HEK293 (cell line): Measurements from ENCODE around the gene ZNF644.
A peak's percentile ranks its signal among the peaks of the same experiment; 100 is the strongest.

Source experiments
- FEZF1 ChIP-seq: fragments of 450-650 bp; formaldehyde crosslinking; IDR thresholded peaks from 2 replicates; pipeline ENCODE4 v1.5.1; 2016; ENCODE audit warnings: missing biosample characterization, missing genetic modification characterization
- HOXD13 ChIP-seq: sonication (generic); formaldehyde crosslinking; IDR thresholded peaks from 2 replicates; pipeline ENCODE4 v1.8.0; 2022; ENCODE audit warnings: missing genetic modification reagents, borderline replicate concordance
- KLF10 ChIP-seq: fragments of 450-650 bp; IDR thresholded peaks from 2 replicates; pipeline ENCODE4 v1.5.1; 2018; ENCODE audit warnings: missing biosample characterization, mild to moderate bottlenecking, missing genetic modification characterization
- KLF16 ChIP-seq: fragments of 450-650 bp; formaldehyde crosslinking; IDR thresholded peaks from 2 replicates; pipeline ENCODE4 v1.5.1; 2017; ENCODE audit warnings: missing biosample characterization, missing genetic modification characterization
- OSR2 ChIP-seq: fragments of 450-650 bp; formaldehyde crosslinking; IDR thresholded peaks from 2 replicates; pipeline ENCODE4 v1.5.1; 2016; ENCODE audit warnings: missing biosample characterization, missing genetic modification characterization
- RBAK ChIP-seq: fragments of 450-650 bp; formaldehyde crosslinking; IDR thresholded peaks from 2 replicates; pipeline ENCODE4 v1.5.1; 2016; ENCODE audit warnings: missing biosample characterization, missing genetic modification characterization
- SP3 ChIP-seq: fragments of 450-650 bp; formaldehyde crosslinking; IDR thresholded peaks from 2 replicates; pipeline ENCODE4 v1.5.1; 2016; ENCODE audit warnings: missing biosample characterization, missing genetic modification characterization
- ZEB2 ChIP-seq: fragments of 450-650 bp; formaldehyde crosslinking; IDR thresholded peaks from 2 replicates; pipeline ENCODE4 v1.5.1; 2016; ENCODE audit warnings: missing biosample characterization, missing genetic modification characterization
- ZFP3 ChIP-seq: fragments of 450-650 bp; formaldehyde crosslinking; IDR thresholded peaks from 2 replicates; pipeline ENCODE4 v1.5.1; 2016; ENCODE audit warnings: low read depth, missing biosample characterization, missing genetic modification characterization
- ZNF132 ChIP-seq: fragments of 450-650 bp; formaldehyde crosslinking; IDR thresholded peaks from 2 replicates; pipeline ENCODE4 v1.5.1; 2017; ENCODE audit warnings: missing biosample characterization, missing genetic modification characterization, borderline replicate concordance
- ZNF169 ChIP-seq: fragments of 450-650 bp; formaldehyde crosslinking; IDR thresholded peaks from 2 replicates; pipeline ENCODE4 v1.5.1; 2016; ENCODE audit warnings: missing biosample characterization, missing genetic modification characterization
- ZNF248 ChIP-seq: fragments of 450-650 bp; formaldehyde crosslinking; IDR thresholded peaks from 2 replicates; pipeline ENCODE4 v1.5.1; 2017; ENCODE audit warnings: missing biosample characterization, missing genetic modification characterization
- ZNF404 ChIP-seq: fragments of 450-650 bp; formaldehyde crosslinking; IDR thresholded peaks from 2 replicates; pipeline ENCODE4 v1.5.1; 2017; ENCODE audit warnings: missing biosample characterization, missing genetic modification characterization
- ZNF529 ChIP-seq: fragments of 450-650 bp; formaldehyde crosslinking; IDR thresholded peaks from 2 replicates; pipeline ENCODE4 v1.5.1; 2017; ENCODE audit warnings: missing genetic modification characterization, missing biosample characterization; ENCODE audit not compliant: insufficient replicate concordance
- ZNF561 ChIP-seq: fragments of 450-650 bp; IDR thresholded peaks from 2 replicates; pipeline ENCODE4 v1.5.1; 2018; ENCODE audit warnings: missing biosample characterization, missing genetic modification characterization, borderline replicate concordance
- ZNF621 ChIP-seq: fragments of 450-650 bp; formaldehyde crosslinking; IDR thresholded peaks from 2 replicates; pipeline ENCODE4 v1.5.1; 2017; ENCODE audit warnings: missing biosample characterization, missing genetic modification characterization
- ZNF677 ChIP-seq: fragments of 450-650 bp; IDR thresholded peaks from 2 replicates; pipeline ENCODE4 v1.5.0; 2018; ENCODE audit warnings: missing biosample characterization, mild to moderate bottlenecking, missing genetic modification characterization, moderate library complexity
- ZNF776 ChIP-seq: fragments of 450-650 bp; formaldehyde crosslinking; IDR thresholded peaks from 2 replicates; pipeline ENCODE4 v1.5.0; 2017; ENCODE audit warnings: missing biosample characterization, missing genetic modification characterization, borderline replicate concordance
- ZNF792 ChIP-seq: fragments of 450-650 bp; formaldehyde crosslinking; IDR thresholded peaks from 2 replicates; pipeline ENCODE4 v1.5.1; 2016; ENCODE audit warnings: missing biosample characterization, missing genetic modification characterization
- ZSCAN30 ChIP-seq: fragments of 450-650 bp; IDR thresholded peaks from 2 replicates; pipeline ENCODE4 v1.5.1; 2018; ENCODE audit warnings: missing biosample characterization, mild to moderate bottlenecking, missing genetic modification characterization, moderate library complexity
- TF ChIP-seq, protein P1 (sequence below): fragments of 450-650 bp; formaldehyde crosslinking; IDR thresholded peaks from 2 replicates; pipeline ENCODE4 v1.5.1; 2016; ENCODE audit warnings: missing biosample characterization, missing genetic modification characterization
- TF ChIP-seq, protein P2 (sequence below): fragments of 450-650 bp; formaldehyde crosslinking; IDR thresholded peaks from 2 replicates; pipeline ENCODE4 v1.5.1; 2016; ENCODE audit warnings: missing biosample characterization, missing genetic modification characterization
- TF ChIP-seq, protein P3 (sequence below): fragments of 450-650 bp; formaldehyde crosslinking; IDR thresholded peaks from 2 replicates; pipeline ENCODE4 v1.5.0; 2017; ENCODE audit warnings: missing biosample characterization, missing genetic modification characterization, borderline replicate concordance
- TF ChIP-seq, protein P4 (sequence below): sonication (generic); formaldehyde crosslinking; IDR thresholded peaks from 2 replicates; pipeline ENCODE4 v1.8.1; 2022; ENCODE audit warnings: mild to moderate bottlenecking, moderate library complexity, missing genetic modification reagents
- TF ChIP-seq, protein P5 (sequence below): fragments of 450-650 bp; formaldehyde crosslinking; IDR thresholded peaks from 2 replicates; pipeline ENCODE4 v1.5.1; 2017; ENCODE audit warnings: missing biosample characterization, missing genetic modification characterization
- TF ChIP-seq, protein P6 (sequence below): fragments of 450-650 bp; formaldehyde crosslinking; IDR thresholded peaks from 2 replicates; pipeline ENCODE4 v1.5.1; 2017; ENCODE audit warnings: missing biosample characterization, missing genetic modification characterization
- TF ChIP-seq, protein P7 (sequence below): fragments of 450-650 bp; formaldehyde crosslinking; IDR thresholded peaks from 2 replicates; pipeline ENCODE4 v1.5.1; 2016; ENCODE audit warnings: missing biosample characterization, missing genetic modification characterization

Gene ZNF644

DNA sequence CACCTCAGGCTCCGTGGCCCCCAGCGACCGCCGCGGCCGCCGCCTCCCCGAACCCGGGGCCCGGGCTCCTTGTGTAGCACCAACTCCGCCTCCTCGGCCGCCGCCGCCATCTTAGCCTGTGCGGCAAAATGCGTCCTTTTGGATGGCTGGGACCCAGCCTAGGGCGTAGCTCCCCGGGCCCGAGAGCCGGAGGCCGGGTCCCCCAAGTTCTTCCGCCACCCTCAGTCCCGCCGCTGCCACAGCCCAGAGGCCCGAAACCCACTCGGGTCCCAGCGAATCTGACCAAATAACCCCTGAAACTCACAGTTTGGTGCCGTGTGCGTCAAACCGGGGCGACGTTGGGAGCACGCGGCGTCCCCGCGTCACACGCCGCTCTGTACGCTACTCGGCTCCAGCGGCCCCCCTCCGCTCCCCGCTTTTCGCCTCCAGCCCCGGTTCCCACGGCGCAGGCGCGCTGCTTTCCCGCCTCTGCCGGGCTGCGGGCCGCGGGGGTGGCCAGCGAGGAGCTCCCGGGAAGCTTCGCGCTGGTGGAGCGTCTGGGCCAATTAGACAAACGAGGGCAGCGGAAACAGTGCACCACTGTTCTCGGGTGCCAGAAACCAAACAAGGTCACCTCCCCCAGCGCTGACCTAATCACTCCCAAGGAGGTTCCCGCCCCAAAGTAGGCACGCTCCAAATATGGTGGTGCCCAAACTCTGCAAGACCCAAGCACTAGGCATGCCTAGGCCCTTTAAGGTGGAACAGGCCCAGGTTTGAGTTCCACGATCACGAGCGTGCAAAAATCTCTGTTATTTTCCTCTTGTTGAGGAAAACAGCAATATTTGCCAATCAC lies at the start of gene ZNF644 (continued):
- TF ChIP-seq, protein P1, sequence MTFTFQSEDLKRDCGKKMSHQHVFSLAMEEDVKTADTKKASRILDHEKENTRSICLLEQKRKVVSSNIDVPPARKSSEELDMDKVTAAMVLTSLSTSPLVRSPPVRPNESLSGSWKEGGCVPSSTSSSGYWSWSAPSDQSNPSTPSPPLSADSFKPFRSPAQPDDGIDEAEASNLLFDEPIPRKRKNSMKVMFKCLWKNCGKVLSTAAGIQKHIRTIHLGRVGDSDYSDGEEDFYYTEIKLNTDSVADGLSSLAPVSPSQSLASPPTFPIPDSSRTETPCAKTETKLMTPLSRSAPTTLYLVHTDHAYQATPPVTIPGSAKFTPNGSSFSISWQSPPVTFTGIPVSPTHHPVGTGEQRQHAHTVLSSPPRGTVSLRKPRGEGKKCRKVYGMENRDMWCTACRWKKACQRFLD (tag by site-specific recombination): no peak
- TF ChIP-seq, protein P2, sequence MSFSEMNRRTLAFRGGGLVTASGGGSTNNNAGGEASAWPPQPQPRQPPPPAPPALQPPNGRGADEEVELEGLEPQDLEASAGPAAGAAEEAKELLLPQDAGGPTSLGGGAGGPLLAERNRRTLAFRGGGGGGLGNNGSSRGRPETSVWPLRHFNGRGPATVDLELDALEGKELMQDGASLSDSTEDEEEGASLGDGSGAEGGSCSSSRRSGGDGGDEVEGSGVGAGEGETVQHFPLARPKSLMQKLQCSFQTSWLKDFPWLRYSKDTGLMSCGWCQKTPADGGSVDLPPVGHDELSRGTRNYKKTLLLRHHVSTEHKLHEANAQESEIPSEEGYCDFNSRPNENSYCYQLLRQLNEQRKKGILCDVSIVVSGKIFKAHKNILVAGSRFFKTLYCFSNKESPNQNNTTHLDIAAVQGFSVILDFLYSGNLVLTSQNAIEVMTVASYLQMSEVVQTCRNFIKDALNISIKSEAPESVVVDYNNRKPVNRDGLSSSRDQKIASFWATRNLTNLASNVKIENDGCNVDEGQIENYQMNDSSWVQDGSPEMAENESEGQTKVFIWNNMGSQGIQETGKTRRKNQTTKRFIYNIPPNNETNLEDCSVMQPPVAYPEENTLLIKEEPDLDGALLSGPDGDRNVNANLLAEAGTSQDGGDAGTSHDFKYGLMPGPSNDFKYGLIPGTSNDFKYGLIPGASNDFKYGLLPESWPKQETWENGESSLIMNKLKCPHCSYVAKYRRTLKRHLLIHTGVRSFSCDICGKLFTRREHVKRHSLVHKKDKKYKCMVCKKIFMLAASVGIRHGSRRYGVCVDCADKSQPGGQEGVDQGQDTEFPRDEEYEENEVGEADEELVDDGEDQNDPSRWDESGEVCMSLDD (tag by site-specific recombination): peak; percentile 99
- TF ChIP-seq ZNF677 (tag by site-specific recombination) (no peak), SP3 (peak; percentile 62), ZNF561 (tag by site-specific recombination) (peak; percentile 54; the same call in 1 of the 2 replicates), RBAK (tag by site-specific recombination) (no peak), ZSCAN30 (peak; percentile 18), ZNF792 (tag by site-specific recombination) (0 out of 2 replicates have a peak, but pooled peaks have one; percentile 17), FEZF1 (0 out of 2 replicates have a peak, but pooled peaks have one; percentile 6), ZNF248 (no peak), ZEB2 (peak; percentile 95), ZNF169 (tag by site-specific recombination) (no peak), ZNF404 (tag by site-specific recombination) (no peak; the same call in 1 of the 2 replicates), HOXD13 (CRISPR knock-in tag) (no peak), ZNF621 (no peak), KLF16 (tag by site-specific recombination) (peak; percentile 17), KLF10 (tag by site-specific recombination) (no peak), ZNF529 (no peak), OSR2 (tag by site-specific recombination) (peak; percentile 51), ZNF132 (no peak), ZFP3 (tag by site-specific recombination) (no peak), ZNF776 (tag by site-specific recombination) (no peak)
- TF ChIP-seq, protein P3, sequence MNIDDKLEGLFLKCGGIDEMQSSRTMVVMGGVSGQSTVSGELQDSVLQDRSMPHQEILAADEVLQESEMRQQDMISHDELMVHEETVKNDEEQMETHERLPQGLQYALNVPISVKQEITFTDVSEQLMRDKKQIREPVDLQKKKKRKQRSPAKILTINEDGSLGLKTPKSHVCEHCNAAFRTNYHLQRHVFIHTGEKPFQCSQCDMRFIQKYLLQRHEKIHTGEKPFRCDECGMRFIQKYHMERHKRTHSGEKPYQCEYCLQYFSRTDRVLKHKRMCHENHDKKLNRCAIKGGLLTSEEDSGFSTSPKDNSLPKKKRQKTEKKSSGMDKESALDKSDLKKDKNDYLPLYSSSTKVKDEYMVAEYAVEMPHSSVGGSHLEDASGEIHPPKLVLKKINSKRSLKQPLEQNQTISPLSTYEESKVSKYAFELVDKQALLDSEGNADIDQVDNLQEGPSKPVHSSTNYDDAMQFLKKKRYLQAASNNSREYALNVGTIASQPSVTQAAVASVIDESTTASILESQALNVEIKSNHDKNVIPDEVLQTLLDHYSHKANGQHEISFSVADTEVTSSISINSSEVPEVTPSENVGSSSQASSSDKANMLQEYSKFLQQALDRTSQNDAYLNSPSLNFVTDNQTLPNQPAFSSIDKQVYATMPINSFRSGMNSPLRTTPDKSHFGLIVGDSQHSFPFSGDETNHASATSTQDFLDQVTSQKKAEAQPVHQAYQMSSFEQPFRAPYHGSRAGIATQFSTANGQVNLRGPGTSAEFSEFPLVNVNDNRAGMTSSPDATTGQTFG (tag by site-specific recombination): no peak
- TF ChIP-seq, protein P4, sequence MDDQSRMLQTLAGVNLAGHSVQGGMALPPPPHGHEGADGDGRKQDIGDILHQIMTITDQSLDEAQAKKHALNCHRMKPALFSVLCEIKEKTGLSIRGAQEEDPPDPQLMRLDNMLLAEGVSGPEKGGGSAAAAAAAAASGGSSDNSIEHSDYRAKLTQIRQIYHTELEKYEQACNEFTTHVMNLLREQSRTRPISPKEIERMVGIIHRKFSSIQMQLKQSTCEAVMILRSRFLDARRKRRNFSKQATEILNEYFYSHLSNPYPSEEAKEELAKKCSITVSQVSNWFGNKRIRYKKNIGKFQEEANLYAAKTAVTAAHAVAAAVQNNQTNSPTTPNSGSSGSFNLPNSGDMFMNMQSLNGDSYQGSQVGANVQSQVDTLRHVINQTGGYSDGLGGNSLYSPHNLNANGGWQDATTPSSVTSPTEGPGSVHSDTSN (CRISPR knock-in tag): no peak; the same call in 1 of the 2 replicates
- TF ChIP-seq, protein P5, sequence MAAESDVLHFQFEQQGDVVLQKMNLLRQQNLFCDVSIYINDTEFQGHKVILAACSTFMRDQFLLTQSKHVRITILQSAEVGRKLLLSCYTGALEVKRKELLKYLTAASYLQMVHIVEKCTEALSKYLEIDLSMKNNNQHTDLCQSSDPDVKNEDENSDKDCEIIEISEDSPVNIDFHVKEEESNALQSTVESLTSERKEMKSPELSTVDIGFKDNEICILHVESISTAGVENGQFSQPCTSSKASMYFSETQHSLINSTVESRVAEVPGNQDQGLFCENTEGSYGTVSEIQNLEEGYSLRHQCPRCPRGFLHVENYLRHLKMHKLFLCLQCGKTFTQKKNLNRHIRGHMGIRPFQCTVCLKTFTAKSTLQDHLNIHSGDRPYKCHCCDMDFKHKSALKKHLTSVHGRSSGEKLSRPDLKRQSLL (tag by site-specific recombination): no peak
- TF ChIP-seq, protein P6, sequence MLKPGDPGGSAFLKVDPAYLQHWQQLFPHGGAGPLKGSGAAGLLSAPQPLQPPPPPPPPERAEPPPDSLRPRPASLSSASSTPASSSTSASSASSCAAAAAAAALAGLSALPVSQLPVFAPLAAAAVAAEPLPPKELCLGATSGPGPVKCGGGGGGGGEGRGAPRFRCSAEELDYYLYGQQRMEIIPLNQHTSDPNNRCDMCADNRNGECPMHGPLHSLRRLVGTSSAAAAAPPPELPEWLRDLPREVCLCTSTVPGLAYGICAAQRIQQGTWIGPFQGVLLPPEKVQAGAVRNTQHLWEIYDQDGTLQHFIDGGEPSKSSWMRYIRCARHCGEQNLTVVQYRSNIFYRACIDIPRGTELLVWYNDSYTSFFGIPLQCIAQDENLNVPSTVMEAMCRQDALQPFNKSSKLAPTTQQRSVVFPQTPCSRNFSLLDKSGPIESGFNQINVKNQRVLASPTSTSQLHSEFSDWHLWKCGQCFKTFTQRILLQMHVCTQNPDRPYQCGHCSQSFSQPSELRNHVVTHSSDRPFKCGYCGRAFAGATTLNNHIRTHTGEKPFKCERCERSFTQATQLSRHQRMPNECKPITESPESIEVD (tag by site-specific recombination): no peak
- TF ChIP-seq, protein P7, sequence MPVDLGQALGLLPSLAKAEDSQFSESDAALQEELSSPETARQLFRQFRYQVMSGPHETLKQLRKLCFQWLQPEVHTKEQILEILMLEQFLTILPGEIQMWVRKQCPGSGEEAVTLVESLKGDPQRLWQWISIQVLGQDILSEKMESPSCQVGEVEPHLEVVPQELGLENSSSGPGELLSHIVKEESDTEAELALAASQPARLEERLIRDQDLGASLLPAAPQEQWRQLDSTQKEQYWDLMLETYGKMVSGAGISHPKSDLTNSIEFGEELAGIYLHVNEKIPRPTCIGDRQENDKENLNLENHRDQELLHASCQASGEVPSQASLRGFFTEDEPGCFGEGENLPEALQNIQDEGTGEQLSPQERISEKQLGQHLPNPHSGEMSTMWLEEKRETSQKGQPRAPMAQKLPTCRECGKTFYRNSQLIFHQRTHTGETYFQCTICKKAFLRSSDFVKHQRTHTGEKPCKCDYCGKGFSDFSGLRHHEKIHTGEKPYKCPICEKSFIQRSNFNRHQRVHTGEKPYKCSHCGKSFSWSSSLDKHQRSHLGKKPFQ (tag by site-specific recombination): no peak
